ENCODE results near the gene RAP1B.
A peak's percentile ranks its signal among the peaks of the same experiment; 100 is the strongest.

RAP1B gene

DNA sequence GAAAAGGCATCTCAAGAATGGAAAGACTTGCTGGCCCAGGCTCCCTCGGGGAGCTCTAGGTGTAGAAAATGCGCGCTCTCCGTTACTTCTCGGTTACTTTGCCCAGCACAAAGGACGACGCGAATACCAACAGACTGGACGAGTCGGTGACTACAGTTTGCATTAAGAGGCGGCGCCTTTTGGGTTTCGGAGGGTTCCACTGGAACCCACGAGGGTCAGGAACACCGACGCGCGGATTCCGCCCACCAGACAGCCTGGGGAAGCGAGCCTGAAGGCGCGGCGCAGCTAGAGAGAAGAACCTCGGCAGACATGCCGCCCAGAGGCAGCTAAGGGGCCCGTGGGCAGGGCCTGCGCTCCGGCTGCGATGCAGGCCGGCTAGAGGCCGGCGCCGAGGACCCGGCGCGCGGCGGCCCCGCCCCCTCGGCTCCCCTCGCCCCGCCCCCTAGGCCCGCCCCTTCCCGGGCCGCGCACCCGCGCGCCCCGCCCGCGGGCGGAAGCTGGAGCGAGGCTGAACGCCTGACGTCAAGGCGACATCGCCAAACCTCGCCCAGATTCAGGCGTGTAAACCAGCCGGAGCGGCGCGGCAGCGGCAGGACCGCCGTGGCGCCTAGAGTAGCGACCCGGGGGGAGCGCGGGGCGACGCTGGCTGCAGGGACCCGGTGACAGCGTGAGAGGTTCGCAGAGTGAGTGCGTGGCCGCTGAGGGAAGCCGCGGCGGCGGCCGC is at the start of gene RAP1B:
Gene RAP1B (plus strand): TSS at position 530 of the 724 bp plus-strand sequence. CDS start 37,826 bp downstream, outside the sequence.
- DNase-seq = peak; percentile 86

DNA sequence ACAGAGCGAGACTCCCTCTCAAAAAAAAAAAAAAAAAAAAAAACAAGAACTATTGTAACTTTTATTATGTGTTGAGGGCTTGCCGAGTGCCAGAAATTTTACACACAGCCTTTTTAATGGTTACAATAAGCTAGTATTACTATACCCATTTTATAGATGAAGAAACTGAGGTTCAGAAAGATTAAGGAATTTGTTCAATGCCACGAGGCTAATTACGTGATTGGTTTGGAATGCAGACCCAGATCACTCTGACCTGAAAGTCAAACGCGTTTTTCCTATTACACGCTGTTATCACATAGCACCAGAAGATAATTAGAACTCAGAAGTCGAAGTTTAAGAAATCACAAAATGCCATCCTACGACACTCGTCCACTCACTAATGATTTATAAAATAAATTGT is 48.9 kb upstream of the RAP1B start:
- DNase-seq = no peak

DNA sequence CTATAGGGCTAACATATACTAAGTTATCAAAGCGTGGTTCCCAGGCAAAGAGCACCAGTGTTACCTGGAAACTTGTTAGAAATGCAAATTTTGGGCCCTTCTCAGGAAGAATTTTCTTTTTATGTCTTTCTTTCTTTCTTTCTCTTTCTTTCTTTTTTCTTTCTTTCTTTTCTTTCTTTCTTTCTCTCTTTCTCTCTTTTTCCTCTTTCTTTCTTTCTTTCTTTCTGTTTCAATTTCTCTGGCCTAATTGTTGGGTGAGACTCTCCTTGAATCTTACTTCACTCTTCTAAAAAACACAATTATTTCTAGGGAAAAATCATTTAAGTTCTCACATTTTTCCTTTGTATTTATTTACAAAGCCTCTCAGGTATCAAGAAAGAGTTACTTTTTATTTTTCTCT is 46.5 kb upstream of the RAP1B start:
- no peak for DNase-seq

DNA sequence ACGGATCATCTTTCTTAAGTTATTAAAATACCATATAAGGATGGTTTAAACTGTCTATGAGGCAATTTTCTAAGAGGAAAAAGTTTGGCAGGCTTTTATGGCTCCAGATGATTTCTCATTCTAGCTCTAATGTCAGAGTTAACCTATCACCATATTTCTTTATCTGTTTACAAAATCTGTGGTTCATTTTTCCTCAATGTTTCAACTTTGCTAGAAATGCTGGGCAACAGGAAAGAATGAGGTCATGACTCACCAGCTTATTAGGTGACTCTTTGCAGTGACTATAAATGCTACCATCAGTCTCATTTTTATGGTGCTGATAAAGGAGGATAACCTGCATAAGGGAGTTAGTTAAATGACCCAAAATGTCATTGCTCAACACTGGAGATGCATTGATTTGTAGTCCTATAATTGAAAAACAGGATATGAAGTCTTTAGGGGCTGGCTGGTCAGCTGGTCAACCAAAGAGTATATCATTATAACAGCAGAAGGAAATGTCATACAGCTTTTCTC is 45.3 kb upstream of the RAP1B start:
- DNase-seq = no peak

DNA sequence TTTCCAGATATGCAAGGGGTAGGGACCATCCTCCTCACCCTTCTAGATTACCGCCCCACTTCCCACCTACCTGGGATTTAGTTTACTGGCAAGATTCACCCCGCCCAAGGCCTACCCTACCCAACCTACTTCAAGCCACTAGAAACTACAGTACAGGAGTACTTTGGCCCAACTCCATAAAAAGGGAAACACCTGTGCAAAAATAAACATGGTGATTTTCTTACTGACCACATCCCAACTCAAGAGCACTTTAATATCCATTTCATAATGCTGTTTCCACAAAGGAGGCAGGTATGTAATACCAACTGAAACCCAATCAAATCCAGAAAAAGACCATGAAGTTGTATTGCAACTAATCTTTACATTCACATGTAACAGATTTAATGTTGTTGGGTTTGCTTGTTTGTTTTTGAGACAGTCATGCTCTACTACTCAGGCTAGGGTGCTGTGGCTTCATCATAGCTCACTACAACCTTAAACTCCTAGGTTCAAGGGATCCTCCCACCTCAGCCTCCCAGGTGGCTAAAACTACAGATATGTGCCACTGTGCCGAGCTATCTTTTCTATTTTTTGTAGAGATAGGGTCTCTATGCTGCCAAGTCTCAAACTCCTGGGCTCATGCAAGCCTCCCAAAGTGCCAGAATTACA is 41.7 kb upstream of the RAP1B start:
- DNase-seq = no peak

DNA sequence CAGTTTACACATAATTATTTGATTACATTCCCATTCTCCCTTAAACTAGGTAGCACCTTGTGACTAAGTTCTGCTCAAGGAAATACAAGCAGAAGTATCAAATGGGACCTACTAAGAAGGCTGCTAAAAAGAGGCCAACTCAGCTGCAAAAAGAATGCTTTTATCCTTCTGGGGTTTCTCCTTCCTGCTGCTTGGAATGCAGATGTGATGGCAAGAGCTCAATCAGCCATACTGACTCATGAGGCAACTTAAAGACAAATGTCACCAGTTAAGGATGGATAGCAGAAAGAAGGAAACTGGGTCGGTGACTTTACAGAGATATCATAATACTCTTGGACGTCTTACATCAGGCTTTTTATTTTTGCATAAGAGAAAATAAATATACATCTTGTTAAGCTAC is 38.0 kb upstream of the RAP1B start:
- no peak for DNase-seq

DNA sequence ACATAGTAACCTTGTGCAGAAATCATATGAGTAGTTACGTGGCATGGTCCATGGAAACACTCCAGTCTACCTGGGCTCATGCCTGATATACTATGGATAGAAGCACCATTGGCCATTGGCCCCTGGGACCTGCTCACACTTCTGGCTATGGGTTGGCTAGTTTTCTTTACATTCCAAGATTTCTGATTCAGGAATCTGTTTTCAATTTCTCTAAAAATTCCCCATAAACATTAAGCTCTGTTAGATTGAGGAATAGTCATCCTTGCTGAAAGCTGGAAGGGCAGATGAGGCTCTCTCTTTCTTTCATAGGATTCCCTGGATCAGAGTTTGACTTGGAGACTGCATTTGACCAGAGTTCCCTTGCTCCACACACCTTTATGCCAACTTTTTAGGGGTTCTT is 37.3 kb upstream of the RAP1B start:
- no peak for DNase-seq

DNA sequence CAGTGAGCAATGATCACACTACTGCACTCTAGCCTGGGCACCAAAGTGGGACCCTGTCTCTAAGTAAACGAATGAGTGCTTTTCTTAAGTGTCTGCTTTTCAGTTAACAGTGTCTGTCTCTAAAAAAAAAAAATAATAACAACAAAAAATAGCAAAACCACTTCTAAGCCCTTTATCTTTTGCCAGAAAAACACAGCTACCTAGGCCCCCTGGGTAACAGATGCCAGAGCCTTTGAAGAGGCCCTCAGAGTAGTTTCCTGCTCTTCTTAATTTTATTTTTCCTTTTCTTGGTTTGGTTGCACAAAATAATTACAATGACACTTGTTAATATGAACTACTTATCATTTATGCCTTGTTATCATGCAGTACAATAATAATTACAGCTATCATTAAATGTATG is 32.8 kb upstream of the RAP1B start:
- DNase-seq = no peak

DNA sequence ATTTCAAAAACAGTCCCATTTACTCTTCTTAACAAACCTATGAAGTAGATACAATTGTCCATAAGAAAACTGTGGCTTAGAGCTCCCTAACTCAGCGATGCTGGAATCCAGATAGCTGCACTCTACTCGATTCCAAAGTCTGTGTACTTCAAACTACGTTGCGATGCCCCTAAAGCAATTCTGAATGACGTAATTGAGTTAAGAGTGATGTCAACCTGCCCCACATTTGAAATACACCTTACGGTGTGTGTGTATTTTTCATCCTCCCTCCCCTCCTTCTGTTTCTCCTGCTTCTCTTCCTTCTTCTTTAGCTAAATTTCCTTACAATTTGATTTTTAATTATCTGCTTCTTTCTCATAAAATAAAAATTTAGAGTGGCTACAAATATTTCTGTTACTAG is 31.9 kb upstream of the RAP1B start:
- DNase-seq = no peak

DNA sequence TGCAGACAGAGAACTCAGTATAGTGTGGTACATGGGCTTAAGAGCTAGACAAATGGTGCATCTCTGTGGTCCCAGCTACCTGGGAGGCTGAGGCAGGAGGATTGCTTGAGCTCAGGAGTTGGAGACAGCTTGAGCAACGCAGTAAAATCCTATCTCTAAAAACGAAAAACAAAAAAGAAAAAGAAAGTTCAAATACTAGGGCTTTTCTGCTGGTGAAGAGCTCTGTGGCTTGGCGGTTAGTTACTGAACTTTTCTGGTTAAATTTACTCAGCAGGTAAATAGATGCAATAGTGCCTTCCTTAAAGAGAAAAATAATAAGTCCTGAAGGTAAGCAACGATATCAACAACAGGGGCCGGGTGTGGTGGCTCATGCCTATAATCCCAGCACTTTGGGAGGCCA is 31.4 kb upstream of the RAP1B start:
- no peak for DNase-seq

DNA sequence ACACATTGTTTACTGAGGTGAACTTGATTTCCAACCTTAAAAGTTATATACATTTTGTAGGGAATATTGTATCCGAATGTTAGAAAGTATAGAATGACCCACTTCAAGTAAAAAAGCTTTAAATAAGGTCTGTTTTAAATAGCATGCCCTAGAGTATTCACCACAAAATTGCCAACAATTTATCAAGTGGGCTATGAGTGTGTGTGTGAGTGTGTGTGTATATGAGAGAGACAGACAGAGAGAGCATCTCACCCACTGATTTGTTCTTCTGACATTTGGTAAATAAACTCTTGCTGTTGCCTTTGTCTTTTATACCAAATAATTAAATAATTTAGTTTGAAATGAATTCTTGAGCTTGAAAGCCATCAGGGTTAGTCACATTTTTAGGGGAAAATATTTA is 29.8 kb upstream of the RAP1B start:
- DNase-seq = no peak

DNA sequence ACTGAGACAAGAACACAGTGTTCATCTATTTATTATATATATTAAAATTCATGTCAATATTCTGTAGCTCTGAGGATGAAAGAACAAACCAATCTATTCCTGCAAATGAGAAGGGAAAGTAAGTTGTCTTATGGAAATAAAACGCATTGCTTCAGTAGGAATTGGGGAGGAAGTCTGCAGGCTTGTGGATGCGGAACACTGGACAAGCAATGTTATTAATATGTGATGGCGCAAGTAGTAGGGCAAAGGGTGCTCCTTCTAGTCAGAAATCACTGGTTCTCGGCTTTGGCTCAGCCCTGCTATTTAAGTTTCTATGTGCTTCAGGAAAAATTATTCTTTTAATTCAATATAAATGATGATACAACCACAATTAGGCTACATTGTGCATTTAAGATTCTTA is 28.8 kb upstream of the RAP1B start:
- no peak for DNase-seq

DNA sequence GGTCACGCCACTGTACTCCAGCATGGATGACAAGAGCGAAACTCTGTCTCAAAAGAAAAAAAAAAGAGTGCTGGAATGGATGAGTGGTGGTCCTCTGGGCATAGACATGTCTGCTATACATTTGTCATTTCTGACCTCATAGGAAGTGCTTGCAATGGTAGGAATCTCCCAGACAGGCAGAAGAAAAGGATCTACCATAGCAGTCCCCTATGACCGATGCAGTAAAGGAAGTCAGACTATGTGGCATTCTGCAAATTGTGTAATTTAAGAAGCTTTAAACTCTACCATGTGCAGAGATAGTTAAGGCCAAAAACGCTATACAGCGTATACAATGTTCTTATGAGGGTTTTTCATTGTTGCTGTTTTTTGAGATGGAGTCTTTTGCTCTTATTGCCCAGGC is 24.7 kb upstream of the RAP1B start:
- no peak for DNase-seq

DNA sequence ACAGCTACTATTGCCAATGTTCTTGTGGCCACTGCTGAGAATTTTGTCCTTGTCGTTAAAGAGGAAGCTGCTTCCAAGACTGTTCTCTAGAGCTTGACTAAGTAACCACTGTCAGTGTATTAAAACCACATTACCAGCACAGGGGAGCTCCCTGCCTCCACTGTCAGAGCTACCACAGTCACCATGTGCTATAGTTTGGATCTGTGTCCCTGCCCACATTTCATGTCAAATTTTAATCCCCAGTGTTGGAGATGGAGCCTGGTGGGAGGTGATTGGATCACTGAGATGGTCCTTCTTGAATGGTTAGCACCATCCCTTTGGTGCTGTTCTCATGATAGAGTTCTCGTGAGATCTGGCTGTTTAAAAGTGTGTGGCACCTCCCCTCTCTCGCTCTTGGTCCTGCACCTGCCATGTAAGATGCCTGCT is 23.2 kb upstream of the RAP1B start:
- no peak for DNase-seq

DNA sequence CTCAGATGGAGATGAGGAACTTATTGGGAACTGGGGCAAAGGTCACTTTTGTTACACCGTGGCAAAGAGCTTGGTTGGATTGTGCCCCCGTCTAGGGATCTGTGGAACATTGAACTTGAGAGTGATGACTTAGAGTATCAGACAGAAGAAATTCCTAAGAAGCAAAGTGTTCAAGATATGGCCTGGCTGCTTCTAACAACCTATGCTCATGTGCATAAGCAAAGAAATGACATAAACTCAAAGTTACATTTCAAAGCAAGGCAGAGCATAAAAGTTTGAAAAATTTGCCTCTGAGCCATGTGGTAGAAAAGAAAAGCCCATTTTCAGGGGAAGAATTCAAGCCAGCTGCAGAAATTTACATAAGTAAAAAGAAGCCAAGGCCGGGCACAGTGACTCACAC is 21.5 kb upstream of the RAP1B start:
- DNase-seq = no peak

DNA sequence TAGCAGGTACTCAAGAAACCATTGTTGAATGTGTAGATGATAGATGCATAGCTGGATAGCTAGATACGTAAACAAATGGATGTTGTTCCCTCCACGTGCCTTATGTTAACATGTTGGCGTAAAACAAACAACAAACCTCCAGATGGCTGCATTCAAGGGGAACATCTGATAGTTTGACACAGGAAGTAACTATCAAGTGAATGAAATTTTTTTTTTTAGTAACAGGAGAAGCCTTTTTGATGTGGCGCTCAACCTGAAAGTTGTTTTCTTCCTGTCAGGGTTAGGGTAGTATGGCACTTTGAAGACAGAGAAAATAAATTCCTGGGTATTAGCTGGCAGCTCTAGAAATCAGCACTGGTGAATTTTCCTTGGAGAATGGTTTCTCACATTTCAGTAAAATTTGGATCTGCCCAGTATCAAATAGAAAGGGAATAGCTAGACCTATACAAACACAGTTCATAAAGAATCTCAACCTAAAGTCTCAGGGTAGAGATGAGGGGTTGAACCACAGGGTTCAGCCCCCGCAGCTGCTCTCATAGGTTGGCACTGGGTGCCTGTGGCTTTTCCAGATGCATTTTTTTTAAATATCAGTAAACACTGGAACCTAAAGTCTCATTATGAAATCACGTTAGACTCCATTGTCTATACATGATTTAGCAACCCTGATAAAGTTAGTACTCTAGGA is 18.8 kb upstream of the RAP1B start:
- no peak for DNase-seq

DNA sequence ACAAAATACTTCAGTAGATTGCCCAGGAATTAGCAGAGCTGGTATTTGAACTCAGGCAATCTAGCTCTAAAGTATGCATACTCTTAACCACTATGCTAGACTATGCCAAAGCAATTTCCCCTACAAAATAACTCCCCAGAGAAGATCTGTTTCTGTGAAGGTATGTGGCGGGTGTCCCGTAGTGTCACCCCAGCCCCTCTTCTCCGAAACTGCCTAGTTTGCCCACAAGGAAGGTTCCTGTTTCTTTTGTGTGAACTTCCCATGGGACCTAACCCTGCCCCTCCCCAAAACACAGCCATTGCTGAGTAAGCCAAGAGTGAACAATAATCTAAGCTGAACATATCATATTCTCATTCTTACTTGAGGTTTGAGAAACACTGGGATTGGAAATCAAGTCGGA is 15.5 kb upstream of the RAP1B start:
- DNase-seq = no peak

DNA sequence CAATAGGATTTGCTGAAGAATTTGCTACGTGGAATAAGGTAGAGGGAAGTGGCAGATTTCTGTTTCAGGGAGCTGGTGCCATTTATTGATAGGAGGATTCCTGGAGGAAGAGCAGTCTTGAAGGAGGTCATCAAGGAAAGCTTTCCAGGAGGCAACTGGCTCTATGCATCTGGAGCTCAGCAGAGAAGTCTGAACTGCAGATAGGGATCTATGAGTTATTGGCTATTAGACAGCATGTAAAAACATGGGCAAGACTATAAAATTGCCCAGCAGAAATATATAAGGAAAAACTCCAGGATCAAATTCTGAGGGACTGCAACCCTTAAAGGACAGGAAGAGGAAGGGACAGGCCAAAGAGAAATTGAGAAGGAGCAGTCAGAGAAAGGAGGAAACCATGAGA is 8.9 kb upstream of the RAP1B start:
- DNase-seq = no peak

DNA sequence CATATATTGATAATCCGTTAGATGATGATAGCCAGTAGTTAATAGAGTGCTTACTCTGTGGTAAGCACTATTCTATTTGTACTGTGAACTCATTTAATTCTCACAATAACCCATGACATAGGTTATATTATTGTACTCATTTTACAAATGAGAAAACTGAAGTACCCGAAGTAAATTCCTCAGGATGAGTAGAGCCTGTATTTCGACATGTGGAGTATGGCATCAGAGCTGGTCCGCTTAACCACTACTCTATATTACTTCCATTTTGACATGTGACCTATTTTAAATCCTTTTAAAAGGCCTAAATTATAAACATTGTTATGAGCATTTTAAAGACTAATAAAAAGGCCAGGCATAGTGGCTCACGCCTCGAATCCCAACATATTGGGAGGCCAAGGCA is 8.0 kb upstream of the RAP1B start:
- no peak for DNase-seq

DNA sequence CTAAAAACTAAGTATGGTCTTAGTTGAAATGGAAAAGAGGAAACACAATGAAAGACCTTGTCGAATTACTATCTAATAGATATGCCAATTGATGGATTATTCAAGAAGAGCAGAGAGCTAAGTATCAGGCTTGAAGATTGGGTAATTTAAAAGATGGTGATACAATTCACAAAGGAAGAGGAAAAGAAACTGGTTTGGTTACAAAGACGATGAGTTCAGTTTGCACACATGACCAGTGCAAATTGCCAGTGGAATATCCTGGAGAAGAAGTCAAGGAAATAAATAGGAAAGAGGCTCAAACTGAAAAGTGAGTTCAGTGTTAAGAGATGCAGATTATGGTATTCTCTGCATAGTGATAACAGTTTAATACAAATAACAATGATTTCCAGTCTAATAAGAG is 2.5 kb upstream of the RAP1B start:
- DNase-seq = no peak

DNA sequence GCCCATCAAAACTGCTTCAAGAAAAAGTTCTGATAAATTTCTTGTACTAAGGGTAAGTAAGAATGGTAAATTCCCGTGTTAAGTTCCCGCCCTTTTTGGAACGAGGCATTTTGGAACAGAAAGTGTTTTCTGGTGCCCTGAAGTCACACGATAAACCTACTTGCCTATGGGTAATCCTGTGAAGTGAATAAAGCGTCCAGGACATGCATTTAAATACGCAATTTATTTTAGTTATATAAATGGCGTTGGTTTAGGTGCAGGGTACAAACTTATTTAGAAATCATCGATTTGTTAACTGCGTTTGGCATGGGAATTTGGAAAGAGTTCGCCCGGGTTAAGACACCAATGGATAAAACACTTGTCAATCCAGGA is 715 bp upstream of the RAP1B start:
- no peak for DNase-seq

DNA sequence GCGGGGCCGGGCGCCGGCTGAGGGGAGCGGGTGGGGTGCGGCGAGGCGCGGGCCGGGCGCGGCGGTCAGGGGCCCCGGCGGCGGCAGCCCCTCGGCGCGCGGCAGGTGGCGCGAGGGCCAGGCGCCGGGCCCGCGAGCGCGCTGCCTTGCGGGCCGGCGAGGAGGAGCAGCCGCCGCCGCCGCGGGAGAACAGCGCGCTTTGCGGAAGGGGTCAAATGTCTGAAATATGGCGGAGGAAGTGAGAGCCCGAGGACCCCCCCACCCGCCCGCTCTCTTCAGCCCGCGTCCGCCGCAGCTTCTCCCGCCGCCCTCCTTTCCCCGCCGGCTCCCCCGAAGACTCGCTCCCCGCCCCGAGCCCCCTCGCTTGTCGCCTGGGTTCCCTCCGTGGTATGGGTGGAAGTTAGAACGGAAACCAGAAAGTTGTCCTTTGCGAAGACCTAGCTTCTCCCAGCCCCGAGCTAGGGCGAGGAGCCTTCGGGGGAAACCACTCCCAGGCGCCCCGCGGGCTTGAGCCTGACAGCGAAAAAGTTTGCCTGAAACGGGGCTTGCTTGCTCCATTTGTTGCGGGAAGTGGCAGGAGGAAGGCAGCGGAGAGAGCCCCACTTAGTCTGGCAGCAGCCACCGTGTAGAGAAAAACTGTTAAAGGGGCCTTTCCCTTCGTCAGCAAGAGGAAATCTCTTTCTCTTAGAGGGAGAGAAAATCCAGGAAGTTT is 551 bp downstream of the RAP1B start:
- DNase-seq = peak; percentile 23

DNA sequence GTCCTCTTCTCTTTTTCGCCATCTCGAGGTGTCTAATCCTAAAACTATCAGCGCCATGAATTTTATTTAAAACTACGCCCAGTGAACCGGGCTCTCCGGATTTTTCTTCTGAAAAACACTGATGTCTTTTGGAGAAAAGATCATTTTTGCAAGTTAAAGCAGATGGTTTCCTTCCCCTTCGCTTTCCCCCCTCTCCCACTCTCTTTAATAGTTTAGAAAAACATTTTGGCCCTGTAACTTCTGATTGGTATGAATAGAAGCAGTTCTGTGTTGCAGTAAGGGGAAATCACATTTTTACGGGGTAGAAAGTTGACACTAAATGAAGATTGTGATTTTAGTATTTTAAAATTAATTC is 1.1 kb downstream of the RAP1B start:
- DNase-seq = no peak

DNA sequence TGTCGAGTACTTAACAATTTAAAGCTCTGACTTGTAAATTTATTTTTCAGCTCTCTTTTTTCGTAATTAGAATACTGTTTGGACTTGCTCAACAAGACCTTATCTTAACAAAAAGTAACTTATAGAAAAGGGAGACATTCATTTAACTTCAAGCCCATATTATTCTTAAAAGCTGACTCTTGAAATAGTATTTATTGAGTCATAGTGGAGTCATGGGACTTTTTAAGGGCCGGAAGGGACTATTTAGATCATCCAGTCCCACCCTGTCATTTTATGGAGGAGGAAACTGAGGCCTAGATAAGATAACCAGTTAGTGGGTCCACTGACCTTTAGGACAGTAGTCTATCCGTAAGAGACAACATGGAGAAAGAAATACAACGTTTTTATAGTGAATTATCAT is 1.5 kb downstream of the RAP1B start:
- no peak for DNase-seq

Data from activated CD4-positive, alpha-beta T cell treated with anti-CD3 and anti-CD28 coated beads for 1 hour (primary cell).